Measurements from ENCODE around the gene SPECC1. TPM values are rescaled to one million over a fixed set of nuclear protein-coding genes. Genes with fewer than 3 reads are reported as not detected.

Gene SPECC1
- total RNA-seq, 1 experiment from 2014 or later, result 55.3 TPM

GRCh38 chr17:20086416-20087076 is 77.4 kb downstream of the SPECC1 start:
- Mint-ChIP-seq H3K36me3 (ENCODE audit: insufficient read depth, unreplicated experiment) (no peaks in the 10 kb centered on the region), H3K27ac (ENCODE audit: low read depth, unreplicated experiment) (no peak overlapping the region), H3K9me3 (ENCODE audit: unreplicated experiment) (no peaks in the 10 kb centered on the region), H3K4me3 (ENCODE audit: unreplicated experiment) (no peak overlapping the region), H3K27me3 (ENCODE audit: insufficient read depth, unreplicated experiment) (no peaks in the 10 kb centered on the region), H3K4me1 (ENCODE audit: insufficient read depth, unreplicated experiment) (no peaks in the 10 kb centered on the region)
- no peak for DNase-seq (ENCODE audit: unreplicated experiment)
- ChIA-PET POLR2A (interaction anchor here (0.5 kb wide), 1 partner anchor 22 kb away, joined by 3 read pairs; no protein-coding TSS in a partner anchor), CTCF (interaction anchor here (0.9 kb wide), 1 partner anchor 76 kb away, joined by 3 read pairs; no protein-coding TSS in a partner anchor)
- BruUV-seq (replicated peaks), result no TSS peak
- intact Hi-C loops (cut with micrococcal nuclease), result no loop called here
- TF ChIP-seq CTCF (IDR thresholded peaks at IDR 0.05; ENCODE audit: unreplicated experiment), result no peak

GRCh38 chr17:20087538-20088250 is 78.5 kb downstream of the SPECC1 start:
- Mint-ChIP-seq H3K27ac (ENCODE audit: low read depth, unreplicated experiment) (no peak overlapping the region), H3K4me1 (ENCODE audit: insufficient read depth, unreplicated experiment) (no peaks in the 10 kb centered on the region), H3K27me3 (ENCODE audit: insufficient read depth, unreplicated experiment) (no peaks in the 10 kb centered on the region), H3K4me3 (ENCODE audit: unreplicated experiment) (no peak overlapping the region), H3K36me3 (ENCODE audit: insufficient read depth, unreplicated experiment) (no peaks in the 10 kb centered on the region), H3K9me3 (ENCODE audit: unreplicated experiment) (no peaks in the 10 kb centered on the region)
- intact Hi-C loops (cut with micrococcal nuclease), result no loop called here
- no peak for DNase-seq (ENCODE audit: unreplicated experiment)
- CTCF ChIA-PET, result interaction anchor here (0.7 kb wide), 1 partner anchor 1149 kb away, joined by 3 read pairs; no protein-coding TSS in a partner anchor
- TF ChIP-seq CTCF (IDR thresholded peaks at IDR 0.05; ENCODE audit: unreplicated experiment), result no peak
- BruUV-seq (replicated peaks), result no TSS peak
- POLR2A ChIA-PET, result interaction anchor here (2.0 kb wide), 1 partner anchor 24 kb away, joined by 6 read pairs; no protein-coding TSS in a partner anchor

GRCh38 chr17:20089756-20090547 is 80.8 kb downstream of the SPECC1 start:
- ChIA-PET CTCF (interaction anchor here (0.5 to 1.3 kb wide), 3 partner anchors 32 to 80 kb away, joined by 3 to 4 read pairs (median 3); no protein-coding TSS in a partner anchor), POLR2A (interaction anchor here (2.0 kb wide), 1 partner anchor 26 kb away, joined by 6 read pairs; no protein-coding TSS in a partner anchor)
- no peak for DNase-seq (ENCODE audit: unreplicated experiment)
- Mint-ChIP-seq H3K36me3 (ENCODE audit: insufficient read depth, unreplicated experiment) (no peaks in the 10 kb centered on the region), H3K27me3 (ENCODE audit: insufficient read depth, unreplicated experiment) (no peaks in the 10 kb centered on the region), H3K4me3 (ENCODE audit: unreplicated experiment) (no peak overlapping the region), H3K9me3 (ENCODE audit: unreplicated experiment) (no peaks in the 10 kb centered on the region), H3K4me1 (ENCODE audit: insufficient read depth, unreplicated experiment) (no peaks in the 10 kb centered on the region), H3K27ac (ENCODE audit: low read depth, unreplicated experiment) (no peak overlapping the region)
- TF ChIP-seq CTCF (IDR thresholded peaks at IDR 0.05; ENCODE audit: unreplicated experiment), result no peak
- no TSS peak for BruUV-seq (replicated peaks)
- intact Hi-C loops (cut with micrococcal nuclease), result no loop called here
